GM19328 (cell line): Measurements from ENCODE around the gene ACE.

ENCODE experiments used
- ATAC-seq: cut with Tn5 transposase; IDR thresholded peaks from one replicate; pipeline ENCODE4 v1.9.1; 2021; ENCODE audit warnings: mild to moderate bottlenecking, moderate library complexity; ENCODE audit not compliant: unreplicated experiment

Gene ACE

DNA sequence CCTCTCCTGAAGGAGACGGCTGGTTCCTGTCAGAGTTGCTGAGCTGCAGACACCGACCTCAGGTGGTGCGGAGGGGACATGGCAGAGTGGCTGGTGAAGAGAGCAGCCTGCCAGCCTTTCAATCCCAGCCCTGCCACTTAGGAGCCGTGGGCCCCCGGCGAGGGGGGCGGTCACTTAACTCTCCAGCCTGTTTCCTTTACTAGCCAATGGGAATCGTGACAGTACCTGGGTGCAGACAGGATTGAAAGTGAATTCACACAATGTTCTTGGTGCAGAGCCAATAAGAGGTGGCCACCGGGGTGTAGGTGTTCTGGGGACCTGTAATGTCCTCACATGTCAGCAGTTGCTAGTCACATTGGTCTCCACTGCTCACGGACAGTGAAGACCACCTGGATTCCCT is 13.5 kb downstream of the ACE start:
- ATAC-seq, result no peak

DNA sequence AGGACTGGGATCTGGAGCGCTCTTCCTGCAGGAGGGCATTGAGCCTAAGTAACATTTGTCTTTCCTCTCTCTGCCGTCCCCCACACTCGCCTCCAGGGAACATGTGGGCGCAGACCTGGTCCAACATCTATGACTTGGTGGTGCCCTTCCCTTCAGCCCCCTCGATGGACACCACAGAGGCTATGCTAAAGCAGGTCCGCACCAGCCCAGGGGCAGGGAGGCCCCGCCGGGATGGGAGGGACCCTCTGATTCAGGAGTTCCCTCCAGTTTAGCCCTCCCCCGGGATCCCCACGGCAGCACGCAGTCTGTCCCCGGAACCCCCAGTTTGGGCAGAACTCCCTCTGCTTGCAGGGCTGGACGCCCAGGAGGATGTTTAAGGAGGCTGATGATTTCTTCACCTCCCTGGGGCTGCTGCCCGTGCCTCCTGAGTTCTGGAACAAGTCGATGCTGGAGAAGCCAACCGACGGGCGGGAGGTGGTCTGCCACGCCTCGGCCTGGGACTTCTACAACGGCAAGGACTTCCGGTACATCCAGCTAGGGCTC is 14.1 kb downstream of the ACE start:
- no peak for ATAC-seq

DNA sequence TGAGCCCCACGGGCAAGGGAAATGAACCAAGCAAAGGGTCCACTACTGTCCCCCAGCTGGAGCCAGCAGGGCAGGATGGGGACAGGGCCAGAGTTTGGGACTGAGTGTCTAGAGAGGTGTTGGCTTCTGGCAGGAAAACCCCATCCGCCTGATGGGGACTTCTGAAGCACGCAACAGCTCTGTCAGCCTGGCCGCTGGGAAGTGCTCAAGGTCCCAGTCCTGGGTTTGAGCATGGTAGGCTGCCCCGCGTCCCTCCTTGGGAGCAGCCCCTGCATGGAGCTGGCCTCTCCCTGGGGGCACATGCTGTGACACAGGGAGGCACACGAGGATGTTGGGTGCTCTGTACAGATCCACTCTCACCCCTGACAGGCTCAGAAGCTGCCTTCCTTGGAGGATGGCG is 14.6 kb downstream of the ACE start:
- ATAC-seq, result no peak

DNA sequence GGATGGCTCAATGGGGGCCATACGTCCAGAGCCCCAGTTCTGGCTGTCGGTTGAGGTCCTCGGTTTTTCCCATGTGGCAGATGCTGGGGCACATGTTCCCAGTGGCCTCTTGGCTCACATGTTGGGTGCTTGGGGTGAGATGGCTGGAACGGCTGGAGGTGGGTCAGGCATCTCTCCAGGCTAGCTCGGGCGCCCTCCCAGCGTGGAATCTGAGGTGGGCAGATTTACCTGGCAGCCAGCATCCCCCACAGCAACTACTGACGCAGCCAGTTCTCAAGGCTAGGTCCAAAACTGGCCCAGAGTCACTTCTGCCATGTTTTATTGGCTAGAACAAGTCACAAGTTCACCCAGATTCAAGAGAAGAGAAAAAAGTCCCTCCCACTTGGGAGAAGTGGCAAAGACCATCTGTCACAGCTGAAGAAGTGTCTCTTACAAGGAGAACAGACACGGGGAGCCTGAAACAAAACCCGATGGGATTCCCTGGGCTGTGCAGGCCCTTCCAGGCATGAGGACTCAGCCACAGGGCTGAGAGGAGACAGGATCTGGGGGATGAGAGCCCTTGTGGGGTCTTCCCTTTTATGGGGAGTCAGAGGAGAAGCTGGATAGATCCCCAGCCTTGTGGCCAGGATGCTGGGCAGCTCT is 15.2 kb downstream of the ACE start:
- ATAC-seq, result no peak

DNA sequence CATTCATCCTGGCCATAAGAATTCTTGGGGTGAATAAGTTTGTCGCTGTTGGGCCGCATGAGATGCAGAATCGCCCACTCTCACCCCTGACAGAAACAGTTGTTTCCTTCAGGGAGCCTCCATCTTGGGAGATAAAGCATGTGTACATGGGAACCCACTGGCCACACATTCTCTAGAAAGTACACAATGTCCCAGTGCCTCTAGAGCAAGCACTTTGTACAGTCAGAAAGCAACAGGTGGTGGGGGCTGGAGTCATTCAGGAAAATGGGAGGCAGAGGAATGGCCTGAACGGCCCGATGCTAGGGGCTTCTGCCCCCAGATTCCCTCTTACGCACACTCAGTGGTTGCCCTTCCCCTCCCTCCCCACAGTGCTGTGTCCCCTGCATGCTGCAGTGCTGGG is 16.1 kb downstream of the ACE start:
- no peak for ATAC-seq

DNA sequence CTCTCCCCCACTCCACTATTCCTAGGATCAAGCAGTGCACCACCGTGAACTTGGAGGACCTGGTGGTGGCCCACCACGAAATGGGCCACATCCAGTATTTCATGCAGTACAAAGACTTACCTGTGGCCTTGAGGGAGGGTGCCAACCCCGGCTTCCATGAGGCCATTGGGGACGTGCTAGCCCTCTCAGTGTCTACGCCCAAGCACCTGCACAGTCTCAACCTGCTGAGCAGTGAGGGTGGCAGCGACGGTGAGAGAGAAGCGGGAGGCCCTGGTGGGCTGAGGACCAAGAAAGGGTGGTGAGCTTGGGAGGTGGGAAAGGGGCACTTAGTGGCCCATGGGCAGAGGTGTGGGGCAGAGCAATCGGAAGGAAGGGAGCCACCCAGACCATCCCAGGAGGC is 16.6 kb downstream of the ACE start:
- ATAC-seq, result no peak

DNA sequence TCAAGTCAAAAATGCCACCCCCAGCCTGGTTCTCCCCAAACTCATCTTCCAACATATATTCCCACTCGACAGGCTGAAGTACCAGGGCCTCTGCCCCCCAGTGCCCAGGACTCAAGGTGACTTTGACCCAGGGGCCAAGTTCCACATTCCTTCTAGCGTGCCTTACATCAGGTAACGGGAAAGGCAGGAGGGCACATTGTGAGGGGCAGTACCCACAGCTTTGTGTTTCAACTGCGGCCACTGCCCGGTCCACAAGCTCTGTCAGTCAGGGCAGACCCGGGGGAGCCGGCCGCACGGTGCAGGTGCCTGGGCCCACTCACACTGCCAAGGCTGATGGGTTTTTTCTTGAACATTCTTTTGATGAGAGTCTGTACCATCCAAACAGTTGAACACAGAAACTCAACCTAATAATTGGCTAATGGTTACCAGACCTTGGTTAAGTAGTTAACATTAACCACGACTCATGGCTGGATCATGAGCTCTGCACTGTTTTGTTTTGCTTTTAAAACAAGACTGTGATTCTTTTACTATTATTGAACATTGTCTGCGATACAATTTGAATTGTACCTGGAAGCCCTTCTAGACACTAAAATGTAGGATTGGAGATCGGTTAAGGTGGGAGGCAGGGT is 17.6 kb downstream of the ACE start:
- no peak for ATAC-seq

DNA sequence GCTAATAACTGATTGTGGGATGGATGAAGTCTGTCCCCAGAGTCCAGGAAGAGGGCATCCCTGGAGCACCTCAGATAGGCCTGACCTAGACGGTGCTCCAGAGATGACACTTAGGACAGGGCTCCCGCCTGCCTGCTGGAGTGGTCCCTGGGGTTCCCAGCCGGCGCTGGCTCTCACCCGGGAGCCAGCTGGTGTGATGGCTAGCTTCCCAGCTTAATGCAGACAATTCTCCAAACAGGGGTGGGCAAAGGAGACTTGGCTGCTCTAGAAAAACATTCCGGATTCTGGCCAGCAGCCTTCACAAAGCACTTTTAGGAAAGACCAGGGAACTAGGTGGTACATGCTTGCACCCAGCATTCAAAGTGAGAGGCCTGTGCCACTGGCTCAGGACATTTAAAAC is 18.6 kb downstream of the ACE start:
- no peak for ATAC-seq

DNA sequence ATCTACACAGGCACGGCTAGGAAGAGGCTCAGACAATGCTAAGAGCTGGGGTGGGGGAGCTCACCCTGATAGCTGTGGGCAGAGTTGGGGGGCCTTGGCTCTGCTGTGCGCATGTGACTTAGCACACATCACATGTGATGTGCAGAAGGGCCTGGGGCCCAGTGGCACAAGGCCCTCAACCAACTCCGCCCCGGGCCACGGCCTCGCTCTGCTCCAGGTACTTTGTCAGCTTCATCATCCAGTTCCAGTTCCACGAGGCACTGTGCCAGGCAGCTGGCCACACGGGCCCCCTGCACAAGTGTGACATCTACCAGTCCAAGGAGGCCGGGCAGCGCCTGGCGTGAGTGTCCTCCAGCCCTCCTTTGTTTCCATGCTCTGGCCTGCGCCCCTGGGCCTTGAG is 19.3 kb downstream of the ACE start:
- ATAC-seq, result no peak

DNA sequence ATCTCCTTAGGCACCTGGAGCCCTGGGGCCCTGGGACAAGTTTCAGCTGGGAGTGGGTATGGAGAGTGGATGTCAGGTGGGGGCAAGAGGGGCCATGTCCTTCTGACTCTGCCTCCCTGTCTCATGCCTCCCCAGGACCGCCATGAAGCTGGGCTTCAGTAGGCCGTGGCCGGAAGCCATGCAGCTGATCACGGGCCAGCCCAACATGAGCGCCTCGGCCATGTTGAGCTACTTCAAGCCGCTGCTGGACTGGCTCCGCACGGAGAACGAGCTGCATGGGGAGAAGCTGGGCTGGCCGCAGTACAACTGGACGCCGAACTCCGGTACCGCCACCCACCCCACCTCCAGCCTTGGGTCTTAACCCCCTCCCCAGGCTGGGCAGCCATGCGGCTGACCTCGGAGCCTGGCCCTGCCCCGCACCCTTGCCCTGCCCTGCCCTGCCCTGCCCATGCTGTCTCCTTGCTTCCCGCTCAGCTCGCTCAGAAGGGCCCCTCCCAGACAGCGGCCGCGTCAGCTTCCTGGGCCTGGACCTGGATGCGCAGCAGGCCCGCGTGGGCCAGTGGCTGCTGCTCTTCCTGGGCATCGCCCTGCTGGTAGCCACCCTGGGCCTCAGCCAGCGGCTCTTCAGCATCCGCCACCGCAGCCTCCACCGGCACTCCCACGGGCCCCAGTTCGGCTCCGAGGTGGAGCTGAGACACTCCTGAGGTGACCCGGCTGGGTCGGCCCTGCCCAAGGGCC is 20.0 kb downstream of the ACE start:
- ATAC-seq, result no peak

DNA sequence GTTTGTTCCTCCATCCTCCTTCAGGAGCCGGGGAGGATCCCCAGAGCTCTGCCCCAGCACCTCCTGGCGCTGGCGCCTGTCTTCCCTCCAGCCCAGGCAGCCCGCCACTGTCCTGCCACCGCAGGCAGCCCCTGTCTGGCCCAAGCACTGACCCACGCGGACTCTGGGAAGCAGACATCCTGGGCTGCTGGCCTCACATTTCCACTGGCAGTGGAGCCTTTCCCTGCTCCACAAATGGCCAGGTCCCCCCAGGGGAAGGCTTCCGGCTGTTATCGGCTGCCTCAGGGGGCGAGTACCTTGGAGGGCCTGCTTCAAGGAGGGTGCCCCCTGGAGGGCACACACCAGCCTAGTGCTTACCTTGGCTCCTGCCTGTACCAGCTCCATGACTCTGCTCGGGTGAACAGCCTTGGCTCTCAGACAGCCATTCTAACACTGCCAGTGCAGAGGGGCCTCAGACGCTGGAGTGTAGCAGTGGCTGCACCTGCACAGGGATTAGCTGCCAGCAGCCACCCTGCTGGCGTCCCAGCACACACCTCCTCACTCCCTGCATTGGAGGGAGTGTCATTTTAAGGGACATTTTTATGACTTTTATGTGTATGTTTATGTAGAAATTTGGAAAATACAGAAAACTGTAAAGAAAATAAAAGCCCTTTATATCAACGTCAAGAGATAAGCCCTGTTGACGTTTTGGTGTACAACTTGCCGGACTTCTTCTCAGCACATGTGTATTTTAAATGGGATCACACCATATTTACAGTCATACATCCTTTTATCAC is 21.0 kb downstream of the ACE start:
- ATAC-seq, result no peak

DNA sequence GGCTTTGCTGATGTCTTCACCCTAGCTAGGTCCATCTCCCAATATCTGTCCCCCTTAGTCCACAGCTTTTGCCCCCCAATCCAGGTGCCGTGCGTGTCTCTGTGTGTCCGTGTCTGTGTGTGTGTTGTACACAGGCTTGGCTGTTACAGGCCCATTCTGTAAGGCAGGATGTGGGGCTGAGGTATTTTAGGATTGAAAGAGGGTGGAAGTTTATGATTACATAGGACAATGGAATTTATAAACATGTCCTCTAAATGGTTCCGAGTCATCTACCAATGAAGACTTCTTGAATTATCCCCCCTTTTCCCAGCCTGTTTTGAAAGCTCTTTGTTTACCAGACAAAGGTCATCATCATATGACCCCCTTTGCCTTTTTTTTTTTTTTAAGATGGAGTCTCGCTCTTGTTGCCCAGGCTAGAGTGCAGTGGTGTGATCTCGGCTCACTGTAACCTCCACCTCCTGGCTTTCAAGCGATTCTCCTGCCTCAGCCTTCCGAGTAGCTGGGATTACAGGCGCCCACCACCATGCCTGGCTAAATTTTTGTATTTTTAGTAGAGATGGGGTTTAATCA is 21.9 kb downstream of the ACE start:
- ATAC-seq, result no peak

DNA sequence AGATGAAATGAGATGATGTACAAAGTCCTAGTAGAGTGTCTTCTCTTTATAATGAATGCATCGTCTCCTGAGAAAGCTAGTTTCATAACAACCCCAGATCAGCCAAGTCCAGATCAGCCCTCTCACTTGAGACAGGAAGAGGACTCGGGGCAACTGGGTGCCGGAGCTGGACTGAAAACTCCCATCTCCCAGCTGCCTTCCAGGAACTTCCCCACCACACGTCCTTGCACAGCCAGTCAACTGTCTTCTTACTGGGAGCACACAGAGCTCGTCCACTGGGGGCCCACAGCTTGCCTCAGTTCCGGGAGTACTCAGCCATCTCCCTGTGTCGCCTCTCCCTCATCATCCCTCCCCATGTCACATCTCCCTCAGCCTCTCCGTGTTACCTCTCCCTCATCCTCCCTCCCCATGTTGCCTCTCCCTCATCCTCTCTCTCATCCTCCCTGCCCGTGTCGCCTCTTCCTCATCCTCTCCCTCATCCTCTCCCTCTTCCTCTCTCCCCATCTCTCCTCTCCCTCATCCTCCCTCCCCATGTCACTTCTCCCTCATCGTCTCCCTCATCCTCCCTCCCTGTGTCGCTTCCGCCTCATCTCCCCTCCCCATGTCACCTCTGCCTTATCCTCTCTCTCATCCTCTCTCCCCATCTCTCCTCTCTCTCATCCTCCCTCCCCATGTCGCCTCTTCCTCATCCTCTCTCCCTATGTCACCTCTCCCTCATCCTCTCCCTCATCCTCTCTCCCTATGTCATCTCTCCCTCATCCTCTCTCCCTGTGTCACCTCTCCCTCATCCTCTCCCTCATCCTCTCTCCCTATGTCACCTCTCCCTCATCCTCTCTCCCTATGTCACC is 23.9 kb downstream of the ACE start:
- ATAC-seq, result no peak

DNA sequence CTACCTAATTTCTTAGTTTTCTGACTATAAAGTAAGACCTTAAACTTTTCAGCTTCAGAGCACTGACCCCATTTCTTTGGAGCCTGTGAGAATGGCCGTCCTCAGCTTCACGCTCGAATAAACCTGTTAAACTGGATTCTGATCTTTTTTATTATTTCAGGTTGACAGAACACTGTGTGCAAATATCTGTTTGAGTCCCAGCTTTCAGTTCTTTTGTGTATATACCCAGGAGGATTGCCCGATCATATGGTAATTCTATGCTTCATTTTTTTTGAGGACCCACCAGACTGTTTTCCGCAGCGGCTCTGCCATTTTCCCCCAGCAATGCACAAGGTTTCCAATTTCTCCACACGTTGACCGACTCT is 26.5 kb downstream of the ACE start:
- no peak for ATAC-seq

DNA sequence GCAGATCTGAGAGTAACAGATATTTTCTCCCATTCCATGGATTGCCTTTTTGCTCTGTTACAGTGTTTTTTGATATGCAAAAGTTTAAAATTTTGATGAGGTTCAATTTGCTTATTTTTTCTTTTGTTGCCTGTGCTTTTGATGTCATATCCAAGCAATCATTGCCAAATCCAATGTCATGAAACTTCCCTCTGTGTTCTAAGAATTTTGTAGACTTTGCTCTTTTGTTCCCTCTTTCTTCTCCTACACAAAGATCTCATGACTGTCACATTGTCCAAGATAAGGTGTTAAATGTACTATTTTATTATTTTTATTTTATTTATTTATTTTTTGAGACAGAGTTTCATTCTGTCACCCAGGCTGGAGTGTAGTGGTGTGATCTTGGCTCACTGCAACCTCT is 27.4 kb downstream of the ACE start:
- ATAC-seq, result no peak

DNA sequence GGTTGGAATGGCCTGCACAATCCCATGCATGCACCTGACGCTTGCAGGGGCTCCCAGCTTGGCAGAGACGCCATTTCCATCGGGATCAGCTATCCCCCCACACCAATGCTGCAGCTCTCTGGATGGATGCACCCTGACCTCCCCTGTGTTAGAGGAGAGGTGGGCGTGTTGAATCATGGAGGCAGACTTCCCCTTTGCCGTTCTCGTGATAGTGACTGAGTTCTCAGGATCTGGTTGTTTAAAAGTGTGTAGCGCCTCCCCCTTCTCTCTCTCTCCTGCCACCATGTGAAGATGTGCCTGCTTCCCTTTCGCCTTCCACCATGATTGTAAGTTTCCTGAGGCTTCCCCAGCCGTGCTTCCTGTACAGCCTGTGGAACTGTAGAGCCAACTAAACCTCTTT is 28.5 kb downstream of the ACE start:
- no peak for ATAC-seq

DNA sequence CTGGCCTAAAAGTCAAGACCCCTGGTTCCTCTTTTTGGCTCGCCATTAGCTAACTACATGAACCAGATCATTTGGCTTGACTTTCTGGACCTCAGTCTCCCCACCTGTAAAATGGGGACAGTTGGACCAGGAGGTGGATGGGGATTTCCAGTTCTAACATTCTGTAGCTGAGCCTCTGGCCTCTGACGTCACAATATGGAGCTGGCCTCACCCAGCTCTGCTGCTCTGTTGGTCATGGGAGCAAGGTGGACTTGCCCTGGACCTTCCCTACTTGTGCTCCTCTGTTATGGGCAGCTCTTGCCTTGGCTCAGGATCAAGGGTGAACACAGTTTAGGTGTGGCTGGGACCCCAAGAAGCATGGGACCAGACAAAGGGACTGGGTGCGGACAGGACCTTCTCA is 29.8 kb downstream of the ACE start:
- ATAC-seq, result no peak

DNA sequence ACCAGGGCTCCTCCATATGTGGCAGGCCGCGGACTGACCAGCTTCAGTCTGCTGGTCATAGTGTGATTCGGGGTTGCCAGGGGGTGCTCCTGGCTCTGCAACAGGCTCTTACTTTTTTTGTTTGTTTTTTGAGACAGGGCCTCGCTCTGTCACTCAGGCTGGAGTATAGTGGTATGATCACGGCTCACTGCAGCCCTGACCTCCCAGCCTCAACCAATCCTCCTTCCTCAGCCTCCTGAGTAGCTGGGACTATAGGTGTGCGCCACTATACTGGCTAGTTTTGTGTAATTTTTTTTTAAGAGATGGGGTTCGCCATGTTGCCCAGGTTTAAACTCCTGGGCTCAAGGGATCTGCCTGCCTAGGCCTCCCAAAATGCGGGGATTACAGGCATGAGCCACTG is 34.5 kb downstream of the ACE start:
- ATAC-seq, result no peak

DNA sequence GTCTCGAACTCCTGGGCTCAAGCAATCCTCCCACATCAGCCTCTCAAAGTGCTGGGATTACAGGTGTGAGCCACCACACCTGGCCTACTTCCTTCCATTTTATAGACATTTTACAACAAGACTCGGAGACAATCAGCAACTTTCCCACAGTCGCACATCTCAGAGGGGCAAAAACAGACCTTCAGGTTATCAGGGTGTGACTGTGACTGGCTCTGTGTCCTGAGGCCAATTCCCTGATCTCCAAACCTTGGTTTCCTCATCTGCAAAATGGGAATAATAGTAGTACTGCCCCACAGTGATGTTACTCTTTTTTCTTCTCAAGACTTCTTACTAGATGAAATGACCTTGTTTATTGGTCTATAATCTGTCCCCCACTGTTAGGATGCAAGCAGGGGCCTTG is 35.5 kb downstream of the ACE start:
- no peak for ATAC-seq

DNA sequence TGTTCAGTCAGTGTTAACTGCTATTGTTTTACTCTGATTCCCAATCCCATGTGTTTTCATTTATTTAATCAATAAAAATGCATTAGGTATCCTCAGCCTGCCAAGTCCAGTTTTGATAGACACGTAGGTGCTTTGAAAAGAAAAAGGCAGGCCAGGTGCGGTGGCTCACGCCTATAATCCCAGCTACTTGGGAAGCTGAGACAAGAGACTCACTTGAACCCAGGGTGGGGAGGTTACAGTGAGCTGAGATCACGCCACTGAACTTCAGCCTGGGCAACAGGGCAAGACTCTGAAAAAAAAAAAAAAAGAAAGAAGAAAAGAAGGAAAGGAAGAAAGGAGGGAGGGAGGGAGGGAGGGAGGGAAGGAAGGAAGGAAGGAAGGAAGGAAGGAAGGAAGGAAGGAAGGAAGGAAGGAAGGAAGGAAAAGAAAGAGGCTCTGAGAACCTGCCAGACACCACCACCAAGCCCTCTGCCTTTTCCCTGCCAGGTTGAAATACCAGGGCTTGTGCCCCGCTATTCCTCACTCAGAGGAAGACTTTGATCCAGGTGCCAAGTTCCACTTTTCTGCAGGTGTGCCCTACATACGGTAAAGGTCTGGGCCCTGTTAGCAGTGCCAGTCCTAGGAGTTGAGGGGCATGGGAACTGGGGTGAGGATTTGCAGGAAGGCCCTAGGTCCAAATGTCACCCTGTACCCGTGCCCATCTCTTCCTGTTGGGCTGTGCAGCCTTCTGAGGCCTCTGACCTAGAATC is 36.2 kb downstream of the ACE start:
- no peak for ATAC-seq
